Ascending aorta (tissue), 2 donors: ENCODE results near the gene CNTNAP2. TPM values are rescaled to one million over a fixed set of nuclear protein-coding genes. Genes with fewer than 3 reads are reported as not detected.

Experiments used
- DNase-seq, 2 donors: peaks; one replicate each; pipeline ENCODE4 v3.0.0-alpha.2; 2019; ENCODE audit warnings: low spot score in 2 of 2
- H3K27ac ChIP-seq, 2 donors: fragments of 200-600 bp; sonication (generic); one replicate each; pipeline ENCODE4 v1.5.1; 2016 to 2017; ENCODE audit warnings: mild to moderate bottlenecking in 1 of 2
- H3K27me3 ChIP-seq: fragments of 200-600 bp; sonication (generic); one replicate; pipeline ENCODE4 v1.5.1; 2017
- H3K36me3 ChIP-seq, 2 donors: fragments of 200-600 bp; sonication (generic); one replicate each; pipeline ENCODE4 v1.5.1; 2016
- H3K4me1 ChIP-seq, 2 donors: fragments of 200-600 bp; sonication (generic); one replicate each; pipeline ENCODE4 v1.5.1; 2016 to 2017; ENCODE audit warnings: mild to moderate bottlenecking in 1 of 2
- H3K4me3 ChIP-seq, 2 donors: fragments of 200-600 bp; sonication (generic); one replicate each; pipeline ENCODE4 v1.5.1; 2016 to 2017; ENCODE audit warnings: mild to moderate bottlenecking in 1 of 2
- H3K9me3 ChIP-seq, 2 donors: fragments of 200-600 bp; sonication (generic); one replicate each; pipeline ENCODE4 v1.5.1; 2016
- CTCF ChIP-seq, 3 experiments: fragments of 200-600 bp in 2 of 3; fragments of 450-650 bp in 1 of 3; sonication (generic) in 2 of 3; IDR thresholded peaks; one replicate each; pipeline ENCODE4 v1.5.1; 2016 to 2019; ENCODE audit warnings: antibody characterized with exemption in 3 of 3, mild to moderate bottlenecking in 1 of 3, moderate library complexity in 1 of 3
- intact Hi-C: fragments of 100-400 bp; cut with DNase I; formaldehyde crosslinking; loops from one replicate; pipeline ENCODE4 v1.15.1; 2023
- total RNA-seq: library from RNA; depleted of rRNA; stranded (reverse); fragments of >200 nt; gene quantifications from one replicate; pipeline ENCODE4 v1.1.0, GENCODE V29; 2016

The CNTNAP2 gene
- total RNA-seq, 1 donor from 2014 or later, result not detected

GRCh38 chr7:146635205-146636032 is 518.8 kb downstream of the CNTNAP2 start:
- no peak for TF ChIP-seq CTCF (IDR thresholded peaks at IDR 0.05)
- no peak for DNase-seq
- no peak overlapping the region for H3K4me3 ChIP-seq
- H3K27me3 ChIP-seq, result no peaks in the 10 kb centered on the region
- no peaks in the 10 kb centered on the region for H3K4me1 ChIP-seq
- intact Hi-C loops, result no loop called here
- no peak overlapping the region for H3K27ac ChIP-seq
- no peaks in the 10 kb centered on the region for H3K36me3 ChIP-seq
- no peaks in the 10 kb centered on the region for H3K9me3 ChIP-seq

GRCh38 chr7:146636033-146636356 is 519.4 kb downstream of the CNTNAP2 start:
- Histone ChIP-seq H3K4me1 (no peaks in the 10 kb centered on the region), H3K27me3 (no peaks in the 10 kb centered on the region), H3K27ac (no peak overlapping the region), H3K36me3 (no peaks in the 10 kb centered on the region), H3K4me3 (no peak overlapping the region), H3K9me3 (no peaks in the 10 kb centered on the region)
- TF ChIP-seq CTCF (IDR thresholded peaks at IDR 0.05), result no peak
- DNase-seq, result no peak
- intact Hi-C loops, result no loop called here

DNA sequence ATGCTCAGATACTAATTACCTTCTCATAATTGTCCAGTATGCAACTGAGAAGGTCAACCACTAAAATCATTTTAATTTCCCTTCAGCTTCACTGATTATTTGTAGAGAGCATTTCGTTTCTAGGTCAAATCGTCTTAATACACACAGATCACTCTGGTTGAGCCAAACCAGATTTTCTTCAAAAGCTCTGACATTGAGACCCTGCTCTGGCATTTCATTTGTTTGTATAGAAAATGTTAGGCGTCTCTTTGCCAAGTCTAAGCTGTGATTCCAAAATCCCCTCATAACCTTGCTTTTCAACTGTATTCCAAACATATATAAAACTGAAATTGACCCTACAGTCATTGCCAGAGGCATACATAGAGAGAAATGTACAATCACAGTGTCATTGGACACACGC is 520.0 kb downstream of the CNTNAP2 start:
- intact Hi-C loops, result no loop called here
- no peak for TF ChIP-seq CTCF (IDR thresholded peaks at IDR 0.05)
- DNase-seq, result no peak

DNA sequence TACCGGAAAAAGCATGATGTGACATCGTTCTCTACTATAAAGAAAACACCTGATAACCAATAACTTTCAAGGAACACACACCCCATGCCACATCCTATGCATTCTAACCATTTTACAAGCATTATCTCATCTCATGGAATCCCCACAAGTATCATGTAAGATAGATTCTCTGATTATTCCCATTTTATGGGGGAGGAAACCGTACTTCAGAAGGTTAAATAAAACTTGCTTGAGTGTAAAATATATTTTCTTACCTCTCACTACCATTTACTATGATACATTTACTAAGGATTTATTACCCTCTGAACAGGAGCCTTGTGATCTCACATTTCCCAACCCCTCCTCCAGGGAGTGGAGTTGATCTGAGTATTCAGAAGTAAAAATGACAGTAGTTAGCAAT is 522.7 kb downstream of the CNTNAP2 start:
- Histone ChIP-seq H3K27ac (no peak overlapping the region), H3K4me3 (no peak overlapping the region), H3K9me3 (no peaks in the 10 kb centered on the region), H3K36me3 (no peaks in the 10 kb centered on the region), H3K27me3 (no peaks in the 10 kb centered on the region), H3K4me1 (no peaks in the 10 kb centered on the region)
- no peak for DNase-seq
- intact Hi-C loops, result no loop called here
- TF ChIP-seq CTCF (IDR thresholded peaks at IDR 0.05), result no peak

More for the DNA sequence above, 520.0 kb downstream of the CNTNAP2 start:
- H3K4me1 ChIP-seq, result no peaks in the 10 kb centered on the region
- H3K4me3 ChIP-seq, result no peak overlapping the region
- no peaks in the 10 kb centered on the region for H3K27me3 ChIP-seq
- H3K27ac ChIP-seq, result no peak overlapping the region
- no peaks in the 10 kb centered on the region for H3K36me3 ChIP-seq
- no peaks in the 10 kb centered on the region for H3K9me3 ChIP-seq

- H3K4me1 ChIP-seq, result no peaks in the 10 kb centered on the region
- H3K27me3 ChIP-seq, result no peaks in the 10 kb centered on the region
- no peak overlapping the region for H3K4me3 ChIP-seq
- no peaks in the 10 kb centered on the region for H3K36me3 ChIP-seq
- intact Hi-C loops, result no loop called here
- no peak overlapping the region for H3K27ac ChIP-seq
- H3K9me3 ChIP-seq, result no peaks in the 10 kb centered on the region
- DNase-seq, result no peak
- no peak for TF ChIP-seq CTCF (IDR thresholded peaks at IDR 0.05)
Measured at GRCh38 chr7:146641491-146641890, 524.9 kb downstream of the CNTNAP2 start.
